ENCODE data around the gene CDYL2. TPM values are rescaled to one million over a fixed set of nuclear protein-coding genes. Genes with fewer than 3 reads are reported as not detected.

Gene CDYL2
- total RNA-seq, 4 donors from 2014 or later, result 0.80 to 3.5 (median 2.3) TPM

DNA sequence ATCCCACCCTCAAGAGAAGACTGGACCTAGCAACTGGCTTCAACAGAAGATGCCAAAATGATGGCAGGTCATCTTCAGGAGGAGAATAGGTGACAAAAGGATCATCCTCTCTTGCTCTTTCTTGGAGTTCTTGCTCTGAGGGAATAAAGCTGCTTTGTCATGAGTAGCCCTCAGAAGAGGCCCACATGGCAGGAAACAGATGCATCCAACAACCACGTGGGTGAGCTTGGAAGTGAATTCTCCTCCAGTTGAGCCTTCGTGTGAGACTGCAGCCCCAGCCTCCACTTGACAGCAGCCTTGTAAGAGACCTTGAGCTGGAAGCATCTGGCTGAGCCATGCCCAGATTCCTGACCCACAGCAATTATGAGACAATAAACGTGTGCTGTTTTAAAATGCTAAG is 176.1 kb downstream of the CDYL2 start:
- in situ Hi-C loops (cut with MboI; ENCODE audit: low pct_ligation_motif_present in 1 of 4, low pct_unique_long_range_greater_than_20kb in 1 of 4, low sequenced_read_pairs in 3 of 4) (no loop called here), intact Hi-C loops (cut with DNase I; ENCODE audit: low total_unique reads) (no loop called here)
- Histone ChIP-seq H3K36me3 (no peaks in the 10 kb centered on the region), H3K27me3 (no peaks in the 10 kb centered on the region), H3K9me3 (no peaks in the 10 kb centered on the region), H3K27ac (no peak overlapping the region), H3K4me1 (no peaks in the 10 kb centered on the region), H3K4me3 (no peak overlapping the region)
- TF ChIP-seq POLR2AphosphoS5 (IDR thresholded peaks at IDR 0.05), result no peak
- TF ChIP-seq POLR2A (IDR thresholded peaks at IDR 0.05), result no peak
- TF ChIP-seq, protein P1, sequence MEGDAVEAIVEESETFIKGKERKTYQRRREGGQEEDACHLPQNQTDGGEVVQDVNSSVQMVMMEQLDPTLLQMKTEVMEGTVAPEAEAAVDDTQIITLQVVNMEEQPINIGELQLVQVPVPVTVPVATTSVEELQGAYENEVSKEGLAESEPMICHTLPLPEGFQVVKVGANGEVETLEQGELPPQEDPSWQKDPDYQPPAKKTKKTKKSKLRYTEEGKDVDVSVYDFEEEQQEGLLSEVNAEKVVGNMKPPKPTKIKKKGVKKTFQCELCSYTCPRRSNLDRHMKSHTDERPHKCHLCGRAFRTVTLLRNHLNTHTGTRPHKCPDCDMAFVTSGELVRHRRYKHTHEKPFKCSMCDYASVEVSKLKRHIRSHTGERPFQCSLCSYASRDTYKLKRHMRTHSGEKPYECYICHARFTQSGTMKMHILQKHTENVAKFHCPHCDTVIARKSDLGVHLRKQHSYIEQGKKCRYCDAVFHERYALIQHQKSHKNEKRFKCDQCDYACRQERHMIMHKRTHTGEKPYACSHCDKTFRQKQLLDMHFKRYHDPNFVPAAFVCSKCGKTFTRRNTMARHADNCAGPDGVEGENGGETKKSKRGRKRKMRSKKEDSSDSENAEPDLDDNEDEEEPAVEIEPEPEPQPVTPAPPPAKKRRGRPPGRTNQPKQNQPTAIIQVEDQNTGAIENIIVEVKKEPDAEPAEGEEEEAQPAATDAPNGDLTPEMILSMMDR (IDR thresholded peaks at IDR 0.05), result no peak
- TF ChIP-seq EP300 (IDR thresholded peaks at IDR 0.05; ENCODE audit: low read depth), result no peak
- no peak for DNase-seq
- 20 to 77% methylated on average over 1 to 3 of the region's 3 CpGs for WGBS, 2 donors (ENCODE audit: low coverage in 1 of 2)

DNA sequence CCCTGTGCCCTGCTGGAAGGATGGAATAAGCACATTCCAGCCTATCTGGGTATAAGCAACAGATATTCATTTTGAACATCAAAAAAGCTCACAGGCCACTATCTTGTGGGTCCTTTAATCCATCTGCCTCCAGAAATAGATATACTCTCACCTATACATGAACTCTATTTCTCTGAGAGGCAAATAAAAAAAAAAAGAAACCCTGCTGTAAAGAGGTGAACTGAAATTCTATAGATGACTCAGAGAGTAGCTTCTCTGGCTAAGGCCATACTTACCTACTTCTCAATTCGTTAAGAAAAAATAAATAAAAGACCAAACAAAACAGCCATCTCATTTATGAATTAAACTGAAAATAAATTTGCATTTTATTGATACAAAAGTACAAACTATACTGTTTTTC is 177.3 kb downstream of the CDYL2 start:
- TF ChIP-seq EP300 (IDR thresholded peaks at IDR 0.05; ENCODE audit: low read depth), result no peak
- H3K9me3 ChIP-seq, result no peaks in the 10 kb centered on the region
- H3K4me1 ChIP-seq, result no peaks in the 10 kb centered on the region
- no peak for DNase-seq
- H3K27ac ChIP-seq, result no peak overlapping the region
- H3K27me3 ChIP-seq, result no peaks in the 10 kb centered on the region
- no peaks in the 10 kb centered on the region for H3K36me3 ChIP-seq
- in situ Hi-C loops (cut with MboI; ENCODE audit: low pct_ligation_motif_present in 1 of 4, low pct_unique_long_range_greater_than_20kb in 1 of 4, low sequenced_read_pairs in 3 of 4), result no loop called here
- intact Hi-C loops (cut with DNase I; ENCODE audit: low total_unique reads), result no loop called here
- no peak overlapping the region for H3K4me3 ChIP-seq
- WGBS, 2 donors (ENCODE audit: low coverage in 1 of 2), result 59 to 64% methylated on average over 1 of the region's 1 CpG

DNA sequence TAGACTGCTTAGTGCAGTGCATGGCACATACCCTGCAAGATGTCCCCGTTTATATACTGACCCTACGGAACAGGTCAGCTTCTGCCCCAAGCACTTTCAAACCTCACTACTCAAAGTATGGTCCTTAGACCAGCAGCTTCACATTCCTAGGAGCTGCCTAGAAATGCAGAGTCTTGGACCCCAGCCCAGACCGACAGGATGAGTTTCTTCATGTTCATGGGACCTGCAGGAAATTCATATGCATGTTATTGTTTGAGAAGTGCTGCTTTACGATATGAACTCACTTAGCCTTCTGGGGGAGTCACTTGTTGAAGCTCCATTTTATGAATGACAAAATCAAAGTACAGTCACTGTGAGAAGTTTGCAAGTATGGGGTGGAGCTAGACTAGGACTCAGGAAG is 181.0 kb downstream of the CDYL2 start:
- no peaks in the 10 kb centered on the region for H3K27me3 ChIP-seq
- H3K36me3 ChIP-seq, result no peaks in the 10 kb centered on the region
- H3K4me3 ChIP-seq, result no peak overlapping the region
- WGBS, 2 donors (ENCODE audit: low coverage in 1 of 2), result 71 to 92% methylated on average over 2 to 4 of the region's 4 CpGs
- H3K9me3 ChIP-seq, result no peaks in the 10 kb centered on the region
- no peak for DNase-seq
- intact Hi-C loops (cut with DNase I; ENCODE audit: low total_unique reads), result no loop called here
- no peak overlapping the region for H3K27ac ChIP-seq
- H3K4me1 ChIP-seq, result no peaks in the 10 kb centered on the region
- in situ Hi-C loops (cut with MboI; ENCODE audit: low pct_ligation_motif_present in 1 of 4, low pct_unique_long_range_greater_than_20kb in 1 of 4, low sequenced_read_pairs in 3 of 4), result no loop called here
- TF ChIP-seq EP300 (IDR thresholded peaks at IDR 0.05; ENCODE audit: low read depth) (no peak), POLR2AphosphoS5 (IDR thresholded peaks at IDR 0.05) (no peak), POLR2A (IDR thresholded peaks at IDR 0.05) (no peak)
- TF ChIP-seq, protein P1 (IDR thresholded peaks at IDR 0.05), result no peak

DNA sequence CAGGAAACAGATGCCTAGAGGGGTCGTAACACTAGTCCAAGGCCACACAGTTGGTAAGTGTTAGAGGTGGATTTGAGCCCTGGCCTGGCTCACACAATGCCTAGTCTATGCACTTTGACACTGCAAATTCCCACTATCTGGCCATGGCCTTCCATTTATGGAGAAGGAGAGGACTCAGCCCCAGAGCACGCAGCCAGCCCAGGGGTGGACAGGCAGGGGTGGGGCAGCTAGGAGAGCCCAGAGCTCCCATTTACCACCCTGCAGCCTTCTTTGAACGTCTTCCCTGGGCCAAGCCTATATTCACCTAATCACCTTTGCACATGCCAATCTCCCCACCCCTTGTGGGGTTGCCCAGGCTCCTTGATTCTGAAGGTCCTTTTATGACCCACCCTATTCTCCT is 182.4 kb downstream of the CDYL2 start:
- no peak overlapping the region for H3K27ac ChIP-seq
- intact Hi-C loops (cut with DNase I; ENCODE audit: low total_unique reads) (no loop called here), in situ Hi-C loops (cut with MboI; ENCODE audit: low pct_ligation_motif_present in 1 of 4, low pct_unique_long_range_greater_than_20kb in 1 of 4, low sequenced_read_pairs in 3 of 4) (no loop called here)
- no peak for TF ChIP-seq EP300 (IDR thresholded peaks at IDR 0.05; ENCODE audit: low read depth)
- TF ChIP-seq, protein P1 (IDR thresholded peaks at IDR 0.05), result no peak
- TF ChIP-seq POLR2A (IDR thresholded peaks at IDR 0.05), result no peak
- TF ChIP-seq POLR2AphosphoS5 (IDR thresholded peaks at IDR 0.05), result no peak
- WGBS, 2 donors (ENCODE audit: low coverage in 1 of 2), result 89% methylated on average over 3 of the region's 3 CpGs; no CpG with 5 or more reads in 1 of the 2 donors
- no peaks in the 10 kb centered on the region for H3K4me1 ChIP-seq
- H3K36me3 ChIP-seq, result no peaks in the 10 kb centered on the region
- H3K27me3 ChIP-seq, result no peaks in the 10 kb centered on the region
- H3K9me3 ChIP-seq, result no peaks in the 10 kb centered on the region
- H3K4me3 ChIP-seq, result no peak overlapping the region
- DNase-seq, result no peak
